Activated T-cell treated with anti-CD3 and anti-CD28 coated beads for 24 hours (primary cell): Measurements from ENCODE around the gene KRTAP9-1.
"Not testable (repeated sequence)": the region's sequence is repeated elsewhere in the genome, so short reads cannot be mapped to it uniquely, and the experiment has no call there.

Source experiments
- DNase-seq: peaks from one replicate; pipeline ENCODE4 v3.0.0-alpha.2; 2020; ENCODE audit warnings: low read depth

Gene KRTAP9-1, protein sequence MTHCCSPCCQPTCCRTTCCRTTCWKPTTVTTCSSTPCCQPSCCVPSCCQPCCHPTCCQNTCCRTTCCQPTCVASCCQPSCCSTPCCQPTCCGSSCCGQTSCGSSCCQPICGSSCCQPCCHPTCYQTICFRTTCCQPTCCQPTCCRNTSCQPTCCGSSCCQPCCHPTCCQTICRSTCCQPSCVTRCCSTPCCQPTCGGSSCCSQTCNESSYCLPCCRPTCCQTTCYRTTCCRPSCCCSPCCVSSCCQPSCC

DNA sequence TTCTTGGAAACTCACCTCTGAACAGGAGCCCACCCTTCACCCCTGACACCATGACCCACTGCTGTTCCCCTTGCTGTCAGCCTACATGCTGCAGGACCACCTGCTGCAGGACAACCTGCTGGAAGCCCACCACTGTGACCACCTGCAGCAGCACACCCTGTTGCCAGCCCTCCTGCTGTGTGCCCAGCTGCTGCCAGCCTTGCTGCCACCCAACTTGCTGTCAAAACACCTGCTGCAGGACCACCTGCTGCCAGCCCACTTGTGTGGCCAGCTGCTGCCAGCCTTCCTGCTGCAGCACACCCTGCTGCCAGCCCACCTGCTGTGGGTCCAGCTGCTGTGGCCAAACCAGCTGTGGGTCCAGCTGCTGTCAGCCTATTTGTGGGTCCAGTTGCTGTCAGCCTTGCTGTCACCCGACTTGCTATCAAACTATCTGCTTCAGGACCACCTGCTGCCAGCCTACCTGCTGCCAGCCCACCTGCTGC, at the start of gene KRTAP9-1:
KRTAP9-1 (plus strand) TSS at position 51 of the 482 bp plus-strand sequence; CDS start at position 51, 0 bp downstream.
- DNase-seq, result not testable (repeated sequence)

DNA sequence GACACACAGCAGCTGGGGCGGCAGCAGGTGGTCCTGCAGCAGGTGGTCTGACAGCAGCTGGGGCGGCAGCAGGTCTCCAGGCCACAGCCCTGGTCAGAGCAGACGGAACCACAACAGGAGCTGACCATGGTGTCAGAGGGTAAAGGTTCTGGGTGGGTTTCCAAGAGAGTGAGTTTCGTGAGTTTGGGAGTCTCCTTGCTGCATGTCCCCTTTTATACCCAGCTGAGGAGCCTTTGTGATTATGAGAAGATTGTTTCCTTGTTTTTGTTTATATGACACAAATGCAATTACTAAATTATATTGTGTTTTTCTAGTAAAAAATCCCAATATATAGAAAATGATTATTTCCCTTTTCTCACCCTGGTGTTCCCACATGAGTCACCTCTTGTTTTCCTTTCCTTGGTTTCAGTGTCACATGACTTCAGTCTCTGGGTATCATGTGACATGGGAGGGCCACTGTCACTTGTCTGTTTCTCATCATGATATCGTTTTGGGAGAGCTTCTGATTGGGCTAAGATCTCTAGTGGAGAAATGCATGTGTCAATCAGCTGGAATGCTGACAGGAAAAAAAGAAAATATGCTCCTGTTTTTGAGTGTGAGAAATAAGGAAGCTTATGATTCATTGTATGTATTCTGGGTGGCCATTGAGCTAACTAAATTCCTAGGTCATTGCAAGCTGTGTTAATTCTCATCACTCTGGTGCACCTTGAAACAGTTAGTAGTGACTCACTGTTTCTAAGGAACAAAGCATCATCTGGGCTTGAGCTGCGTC, 49.1 kb upstream of the KRTAP9-1 start, which contains the start of gene KRTAP4-6:
KRTAP4-6 (minus strand) TSS at position 185 of the 772 bp plus-strand sequence; CDS start at position 128, 57 bp downstream.
- no peak for DNase-seq

DNA sequence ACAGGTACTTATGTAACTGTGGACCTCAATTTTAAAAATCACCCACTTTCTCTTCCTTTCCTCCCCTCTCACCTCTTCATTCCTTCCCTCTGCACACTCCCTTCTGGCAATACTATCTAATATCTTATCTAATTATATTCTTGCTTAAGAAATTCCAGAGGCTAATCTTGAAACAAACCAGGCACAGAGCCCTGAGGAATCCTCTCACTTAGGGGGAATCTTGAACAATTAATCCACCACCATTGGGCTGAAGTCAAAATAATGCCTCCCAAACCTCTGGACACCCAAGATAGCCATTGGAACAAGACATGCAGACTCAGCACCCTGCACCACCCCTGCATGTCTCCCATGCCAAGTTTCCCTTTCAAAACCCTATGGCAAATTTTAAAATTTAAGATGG, 48.3 kb upstream of the KRTAP9-1 start:
- no peak for DNase-seq

DNA sequence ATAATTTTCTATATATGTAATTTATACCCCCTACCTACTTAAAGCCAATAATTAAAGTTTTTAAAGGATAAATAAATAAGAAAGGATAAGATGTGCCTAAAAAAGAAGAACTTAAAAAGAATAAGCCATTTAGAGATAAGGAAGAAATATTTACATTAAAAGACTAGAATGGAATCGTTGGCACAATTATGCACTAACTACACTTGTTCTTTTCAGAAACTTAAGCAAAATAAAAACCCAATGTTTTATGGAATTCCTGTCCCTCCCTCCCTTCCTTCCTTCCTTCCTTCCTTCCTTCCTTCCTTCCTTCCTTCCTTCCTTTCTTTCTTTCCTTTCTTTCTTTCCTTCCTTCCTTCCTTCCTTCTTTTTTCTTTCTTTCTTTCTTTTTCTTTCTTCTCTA, 44.8 kb upstream of the KRTAP9-1 start:
- DNase-seq, result no peak

DNA sequence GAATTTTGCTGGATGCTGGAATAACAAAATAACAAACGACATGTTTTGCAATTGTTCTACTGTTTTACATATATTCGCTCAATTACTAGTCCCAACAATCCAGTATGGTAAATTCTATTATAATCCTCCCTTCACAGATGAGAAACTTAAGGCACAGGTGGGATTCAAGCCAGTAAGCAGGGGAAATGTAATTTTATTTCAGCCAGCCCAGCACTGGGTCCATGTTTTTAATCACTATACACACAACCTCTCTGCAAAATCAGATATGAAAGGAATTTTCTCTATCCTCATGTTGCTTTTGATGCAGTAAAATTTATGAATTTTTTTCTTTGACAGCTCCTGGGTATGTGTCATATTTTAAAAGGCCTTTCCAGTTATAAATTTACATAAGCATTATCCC, 44.4 kb upstream of the KRTAP9-1 start:
- no peak for DNase-seq

DNA sequence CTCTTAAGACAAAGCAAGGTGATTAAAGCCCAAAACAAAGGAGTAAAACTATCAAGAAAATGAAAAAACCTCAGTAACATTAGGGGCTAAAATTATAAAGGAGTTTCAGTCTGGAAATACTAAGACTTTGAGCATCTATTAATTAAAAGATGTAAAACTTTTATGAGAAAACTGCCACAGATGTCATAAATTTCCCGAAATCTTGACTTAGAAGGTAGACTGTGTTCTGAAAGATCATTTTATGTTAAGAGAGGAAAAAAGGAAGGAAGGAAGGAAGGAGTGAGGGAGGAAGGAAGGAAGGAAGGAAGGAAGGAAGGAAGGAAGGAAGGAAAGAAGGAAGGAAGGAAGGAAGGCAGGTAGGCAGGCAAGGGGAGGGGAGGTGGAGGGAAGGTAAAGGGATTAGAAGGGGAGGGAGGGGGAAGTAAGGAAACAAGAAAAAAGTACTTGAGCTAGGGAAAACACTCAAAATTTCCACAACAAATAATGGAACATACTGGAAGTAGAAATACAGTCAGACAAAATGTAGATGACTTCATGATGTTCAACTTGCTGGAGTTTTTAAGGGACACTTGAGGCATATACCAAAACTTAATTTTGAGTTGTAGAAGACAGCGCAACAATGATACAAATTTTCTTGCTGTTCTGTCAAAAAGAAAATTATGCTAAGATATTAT, 42.0 kb upstream of the KRTAP9-1 start:
- no peak for DNase-seq

DNA sequence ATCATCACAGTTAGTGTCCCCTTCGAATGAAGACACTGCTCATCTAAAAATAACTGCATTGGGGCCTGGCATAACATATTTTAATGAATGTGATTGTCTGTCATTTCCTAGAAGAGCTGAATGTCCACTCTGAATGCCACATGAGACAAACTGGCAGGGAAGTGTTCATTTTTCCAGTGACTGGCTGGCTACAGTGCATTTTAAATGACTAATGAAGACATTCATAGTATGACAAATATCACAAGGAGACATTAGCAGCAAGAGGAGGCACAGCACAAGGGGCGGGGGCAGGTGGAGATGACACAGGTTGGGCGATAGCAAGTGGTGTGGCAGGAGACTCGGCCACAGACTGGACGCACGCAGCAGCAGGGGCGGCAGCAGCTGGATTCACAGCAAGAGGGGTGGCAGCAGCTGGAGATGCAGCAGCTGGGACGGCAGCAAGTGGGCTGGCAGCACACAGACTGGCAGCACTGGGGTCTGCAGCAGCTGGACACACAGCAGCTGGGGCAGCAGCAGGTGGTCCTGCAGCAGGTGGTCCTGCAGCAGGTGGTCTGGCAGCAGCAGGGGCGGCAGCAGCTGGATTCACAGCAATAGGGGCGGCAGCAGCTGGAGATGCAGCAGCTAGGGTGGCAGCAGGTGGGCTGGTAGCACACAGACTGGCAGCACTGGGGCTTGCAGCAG, 40.6 kb upstream of the KRTAP9-1 start:
- not testable (repeated sequence) for DNase-seq

DNA sequence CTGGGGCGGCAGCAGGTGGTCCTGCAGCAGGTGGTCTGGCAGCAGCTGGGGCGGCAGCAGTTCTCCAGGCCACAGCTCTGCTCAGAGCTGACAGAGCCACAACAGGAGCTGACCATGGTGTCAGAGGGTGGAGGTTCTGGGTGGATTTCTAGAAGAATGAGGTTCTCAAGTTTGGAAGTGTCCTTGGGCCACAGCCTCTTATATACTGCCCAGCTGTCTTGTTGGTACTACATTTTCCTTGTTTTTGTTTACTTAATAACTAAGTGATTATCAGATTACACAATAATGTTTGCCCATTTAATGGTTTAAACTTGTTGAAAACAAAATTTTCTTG, 40.1 kb upstream of the KRTAP9-1 start, which contains the start of gene KRTAP4-5:
KRTAP4-5 (minus strand) TSS at position 174 of the 334 bp plus-strand sequence; CDS start at position 116, 58 bp downstream.
- no peak for DNase-seq

DNA sequence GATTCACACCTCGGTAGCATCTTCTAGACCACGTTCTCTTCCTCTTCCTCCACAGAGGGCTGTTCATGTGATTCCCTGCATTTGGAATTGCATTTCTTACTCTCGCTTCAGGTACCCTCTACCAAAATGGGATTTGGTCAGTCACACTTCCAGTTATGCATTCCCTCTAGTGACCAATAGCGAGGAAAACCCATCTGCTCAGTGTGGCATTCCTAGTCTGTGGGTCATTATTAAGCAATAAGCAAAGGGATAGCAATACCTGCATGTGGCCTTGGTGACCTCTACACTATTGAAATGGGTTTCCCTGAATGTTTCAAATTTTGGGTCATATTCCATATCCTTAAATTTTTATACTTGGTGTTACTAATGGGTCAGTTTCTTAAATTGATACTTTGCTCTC, 39.7 kb upstream of the KRTAP9-1 start:
- no peak for DNase-seq

DNA sequence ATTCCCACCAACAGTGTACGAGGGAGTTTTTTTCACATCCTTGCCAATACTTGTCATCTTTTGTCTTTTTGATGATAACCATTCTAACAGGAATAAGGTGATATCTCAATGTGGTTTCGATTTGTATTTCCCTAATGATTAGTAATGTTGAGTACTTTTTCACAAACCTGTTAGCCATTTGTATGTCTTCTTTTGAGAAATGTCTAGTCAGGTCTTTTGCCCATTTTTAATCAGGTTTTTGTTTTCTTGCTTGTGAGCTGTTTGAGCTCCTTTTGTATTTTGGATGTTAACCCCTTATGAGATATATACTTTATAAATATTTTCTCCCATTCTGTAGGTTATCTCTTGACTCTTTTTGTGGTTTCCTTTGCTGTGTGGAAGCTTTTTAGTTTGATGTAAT, 38.2 kb upstream of the KRTAP9-1 start:
- no peak for DNase-seq

DNA sequence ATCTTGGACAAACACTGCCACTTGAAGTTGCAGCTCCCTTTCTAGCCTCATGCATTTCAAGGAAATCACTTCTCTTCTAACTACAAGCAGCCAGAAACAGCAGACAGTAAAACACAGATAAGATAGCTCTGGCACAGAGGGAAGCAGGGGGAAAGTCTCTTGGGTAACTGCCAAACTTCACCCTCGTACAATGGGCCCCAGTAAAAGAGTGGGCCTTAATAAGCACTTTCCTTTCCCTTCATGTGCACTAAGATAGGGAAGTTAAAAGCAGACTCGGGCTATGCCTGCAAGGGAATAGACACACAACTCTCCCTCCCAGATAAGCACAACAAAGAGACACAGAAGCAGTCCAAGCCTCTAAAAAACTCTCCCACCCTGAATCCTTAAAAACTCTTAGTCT, 35.8 kb upstream of the KRTAP9-1 start:
- no peak for DNase-seq

DNA sequence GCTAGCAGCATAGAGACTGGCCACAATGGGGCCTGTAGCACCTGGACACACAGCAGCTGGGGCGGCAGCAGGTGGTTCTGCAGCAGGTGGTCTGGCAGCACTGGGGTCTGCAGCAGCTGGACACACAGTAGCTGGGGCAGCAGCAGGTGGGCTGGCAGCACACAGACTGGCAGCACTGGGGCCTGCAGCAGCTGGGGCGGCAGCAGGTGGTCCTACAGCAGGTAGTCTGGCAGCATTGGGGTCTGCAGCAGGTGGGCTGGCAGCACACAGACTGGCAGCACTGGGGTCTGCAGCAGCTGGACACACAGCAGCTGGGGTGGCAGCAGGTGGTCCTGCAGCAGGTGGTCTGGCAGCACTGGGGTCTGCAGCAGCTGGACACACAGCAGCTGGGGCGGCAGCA, 29.5 kb upstream of the KRTAP9-1 start:
- DNase-seq, result not testable (repeated sequence)

DNA sequence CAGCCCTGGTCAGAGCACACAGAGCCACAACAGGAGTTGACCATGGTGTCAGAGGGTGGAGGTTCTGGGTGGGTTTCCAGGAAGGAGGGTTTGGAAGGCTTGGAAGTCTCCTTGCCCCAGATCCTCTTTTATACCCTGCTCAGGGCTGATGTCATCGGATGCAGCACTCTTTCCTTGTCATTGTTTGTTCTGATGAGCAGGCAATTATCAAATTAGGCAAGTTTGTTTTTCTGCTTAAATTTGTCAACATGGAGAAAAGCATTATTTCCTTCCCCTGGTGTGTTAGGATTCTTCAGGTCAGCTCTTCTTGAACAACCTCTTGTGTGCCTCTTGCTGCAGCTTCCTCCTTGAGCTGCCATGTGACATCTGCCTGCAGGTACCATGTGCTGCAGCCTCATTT, 29.0 kb upstream of the KRTAP9-1 start, which contains the start of gene KRTAP4-4:
KRTAP4-4 (minus strand) TSS at position 101 of the 400 bp plus-strand sequence; CDS start at position 44, 57 bp downstream.
- DNase-seq, result no peak

DNA sequence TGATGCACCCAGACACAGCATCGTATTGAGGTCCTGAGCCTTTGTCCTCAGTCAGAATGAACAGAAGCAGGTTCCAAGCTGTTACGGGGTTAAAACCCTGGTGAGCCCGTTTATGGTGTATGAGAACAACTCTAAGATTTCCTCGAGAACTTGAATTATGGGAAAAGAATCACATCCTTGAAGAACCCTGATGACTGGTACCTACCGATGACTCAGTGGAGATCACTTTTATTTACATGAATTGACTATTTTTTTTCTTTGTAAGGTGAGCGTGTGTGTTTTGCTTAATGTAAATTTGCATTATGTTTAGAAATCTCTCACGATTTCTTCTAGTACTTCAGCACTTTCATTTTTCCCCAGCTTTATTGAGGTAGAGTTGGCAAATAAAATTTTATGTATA, 25.9 kb upstream of the KRTAP9-1 start:
- no peak for DNase-seq

DNA sequence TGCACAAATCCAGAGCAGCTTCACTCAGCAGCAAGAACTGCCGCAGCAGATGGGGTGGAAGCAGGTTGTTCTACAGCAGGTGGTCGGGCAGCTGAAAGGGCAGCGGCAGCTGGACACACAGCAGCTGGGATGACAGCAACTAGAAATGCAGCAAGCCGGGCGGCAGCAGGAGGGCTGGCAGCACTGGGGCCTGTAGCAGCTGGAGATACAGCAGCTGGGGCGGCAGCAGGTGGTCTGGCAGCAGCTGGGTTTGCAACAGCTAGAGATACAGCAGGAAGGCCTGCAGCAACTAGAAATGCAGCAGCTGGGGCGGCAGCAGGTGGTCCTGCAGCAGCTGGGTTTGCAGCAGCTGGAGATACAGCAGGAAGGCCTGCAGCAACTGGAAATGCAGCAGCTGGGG, 22.1 kb upstream of the KRTAP9-1 start:
- no peak for DNase-seq

DNA sequence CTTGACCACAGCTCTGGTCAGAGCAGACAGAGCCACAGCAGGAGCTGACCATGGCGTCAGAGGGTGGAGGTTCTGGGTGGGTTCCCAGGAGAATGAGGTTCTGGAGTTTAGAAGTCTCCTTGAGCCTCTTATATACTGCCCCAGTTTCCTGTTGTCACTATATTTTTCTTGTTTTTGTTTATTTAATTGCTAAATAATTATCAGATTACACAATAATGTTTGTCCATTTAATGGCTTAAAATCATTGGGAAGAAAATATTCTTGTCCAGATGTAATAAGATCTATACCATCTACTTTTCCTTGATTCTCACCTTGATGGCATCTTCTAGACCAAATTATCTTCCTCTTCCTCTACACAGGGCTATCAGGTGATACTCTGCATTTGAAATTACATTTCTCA, 21.6 kb upstream of the KRTAP9-1 start, which contains the start of gene KRTAP4-3:
KRTAP4-3 (minus strand) TSS at position 101 of the 400 bp plus-strand sequence; CDS start at position 52, 49 bp downstream.
- DNase-seq, result no peak

DNA sequence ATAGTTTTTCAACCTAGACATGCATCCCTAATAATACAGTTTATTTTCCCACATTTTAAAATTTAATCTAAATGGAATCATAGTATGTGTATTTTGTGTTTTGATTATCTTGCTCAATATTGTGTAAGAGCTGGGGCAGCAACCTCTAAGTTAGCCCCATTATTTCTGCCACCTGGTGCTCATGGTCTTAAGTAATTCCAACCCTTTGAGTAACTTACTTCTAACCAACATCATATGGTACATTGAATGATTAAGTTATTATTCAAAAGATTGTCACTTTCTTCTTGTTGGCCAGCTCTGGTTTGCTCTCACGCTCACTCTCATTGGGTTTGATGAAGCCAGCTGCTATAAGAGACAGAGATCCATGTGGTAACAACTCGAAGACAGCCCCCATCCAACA, 17.8 kb upstream of the KRTAP9-1 start:
- DNase-seq, result no peak

DNA sequence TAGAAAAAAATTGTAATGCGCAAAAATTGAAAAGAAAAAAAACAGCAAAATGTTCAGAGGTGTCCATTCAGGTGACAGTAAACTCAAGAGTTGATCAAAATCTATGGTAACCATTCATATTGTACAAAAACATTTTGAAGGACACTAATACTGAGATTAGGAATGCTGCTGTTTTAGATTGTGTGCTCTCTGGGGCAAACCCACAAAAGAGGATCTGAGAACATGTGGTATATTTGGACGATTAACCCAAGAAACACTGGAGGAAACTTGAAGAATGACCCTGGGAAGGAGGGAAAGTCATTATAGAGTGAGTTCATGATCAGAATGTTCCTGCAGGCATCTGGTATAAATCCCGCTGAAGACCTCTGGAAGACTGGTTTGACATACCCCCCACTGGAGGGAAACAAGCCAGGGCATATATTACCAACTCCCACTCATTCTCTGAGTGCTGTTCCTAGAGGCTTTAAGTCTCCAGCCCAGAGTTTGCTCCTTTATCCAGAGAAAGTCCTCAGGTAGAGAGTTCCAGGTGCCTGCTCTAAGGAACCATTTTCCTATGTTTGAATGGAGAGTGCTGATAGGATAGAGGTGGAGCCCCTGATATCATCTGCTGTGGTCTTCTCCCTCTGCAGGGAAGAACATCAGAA, 12.8 kb upstream of the KRTAP9-1 start:
- no peak for DNase-seq

DNA sequence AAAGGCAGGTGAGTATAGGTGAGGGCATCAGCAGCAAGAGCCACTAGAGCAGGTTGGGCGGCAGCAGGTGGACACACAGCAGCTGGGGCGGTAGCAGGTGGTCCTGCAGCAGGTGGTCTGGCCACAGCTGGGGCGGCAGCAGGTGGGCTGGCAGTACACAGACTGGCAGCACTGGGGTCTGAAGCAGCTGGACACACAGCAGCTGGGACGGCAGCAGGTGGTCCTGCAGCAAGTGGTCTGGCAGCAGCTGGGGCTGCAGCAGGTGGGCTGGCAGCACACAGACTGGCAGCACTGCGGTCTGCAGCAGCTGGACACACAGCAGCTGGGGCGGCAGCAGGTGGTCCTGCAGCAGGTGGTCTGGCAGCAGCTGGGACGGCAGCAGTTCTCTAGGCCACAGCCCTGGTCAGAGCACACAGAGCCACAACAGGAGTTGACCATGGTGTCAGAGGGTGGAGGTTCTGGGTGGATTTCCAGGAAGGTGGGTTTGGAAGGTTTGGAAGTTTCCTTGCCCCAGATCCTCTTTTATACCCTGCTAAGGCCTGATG, 11.9 kb upstream of the KRTAP9-1 start, which contains the start of gene KRTAP4-2:
KRTAP4-2 (minus strand) TSS at position 495 of the 545 bp plus-strand sequence; CDS start at position 438, 57 bp downstream.
- no peak for DNase-seq

DNA sequence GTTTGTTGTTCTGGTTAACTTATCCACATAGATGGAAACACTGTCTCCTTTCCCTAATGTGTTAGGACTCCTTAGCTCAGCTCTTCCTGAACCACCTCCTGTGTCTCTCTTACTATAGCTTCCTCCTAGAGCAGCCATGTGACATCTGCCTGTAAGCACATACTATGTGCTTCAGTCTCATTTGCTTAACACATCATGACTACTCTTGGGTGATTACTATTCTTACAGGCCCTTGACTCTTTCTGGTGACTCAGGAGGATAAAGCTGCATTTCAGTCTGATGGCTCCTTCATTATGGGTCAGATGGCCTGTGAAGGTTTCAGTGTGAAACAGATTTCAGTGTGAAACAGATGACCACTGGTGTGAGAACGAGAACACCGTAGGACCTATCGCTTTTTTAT, 11.3 kb upstream of the KRTAP9-1 start:
- DNase-seq, result no peak
